Skin epidermis (tissue), 12 donors: ENCODE results near the gene CD79B.
A peak's percentile ranks its signal among the peaks of the same experiment; 100 is the strongest.

Source experiments
- H3K27ac ChIP-seq, 21 experiments: fragments of 200-600 bp; sonication (generic) in 11 of 21; one replicate each; pipeline ENCODE4 v1.5.0; 2020; ENCODE audit warnings: mild to moderate bottlenecking in 3 of 21, inconsistent platforms in 2 of 21, moderate library complexity in 2 of 21
- H3K4me3 ChIP-seq, 7 experiments: fragments of 200-600 bp; sonication (generic) in 2 of 7; one replicate each; pipeline ENCODE4 v1.5.0; 2020; ENCODE audit warnings: inconsistent platforms in 2 of 7, mild to moderate bottlenecking in 2 of 7, moderate library complexity in 1 of 7

The CD79B gene

DNA sequence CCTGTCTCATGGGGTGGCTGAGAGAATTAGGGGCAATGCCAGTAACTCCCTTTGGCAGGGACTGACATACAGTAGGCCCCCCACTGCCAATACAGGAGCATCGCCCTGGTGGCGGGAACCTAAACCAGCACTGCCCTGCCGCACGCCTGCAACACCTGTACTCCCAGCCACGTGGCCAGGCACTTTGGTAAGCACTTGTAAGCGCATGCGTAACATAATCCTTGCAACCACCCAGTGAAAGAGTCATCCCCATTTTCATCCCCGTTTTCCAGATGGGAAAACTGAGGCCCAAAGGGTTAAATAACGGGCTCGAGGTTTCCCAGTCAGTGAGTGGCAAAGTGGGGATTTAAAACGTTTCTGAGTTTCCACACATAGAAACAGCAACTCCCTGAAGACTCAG, 23.1 kb upstream of the CD79B start:
- Histone ChIP-seq H3K27ac (no peak overlapping the region), H3K4me3 (no peak overlapping the region)

DNA sequence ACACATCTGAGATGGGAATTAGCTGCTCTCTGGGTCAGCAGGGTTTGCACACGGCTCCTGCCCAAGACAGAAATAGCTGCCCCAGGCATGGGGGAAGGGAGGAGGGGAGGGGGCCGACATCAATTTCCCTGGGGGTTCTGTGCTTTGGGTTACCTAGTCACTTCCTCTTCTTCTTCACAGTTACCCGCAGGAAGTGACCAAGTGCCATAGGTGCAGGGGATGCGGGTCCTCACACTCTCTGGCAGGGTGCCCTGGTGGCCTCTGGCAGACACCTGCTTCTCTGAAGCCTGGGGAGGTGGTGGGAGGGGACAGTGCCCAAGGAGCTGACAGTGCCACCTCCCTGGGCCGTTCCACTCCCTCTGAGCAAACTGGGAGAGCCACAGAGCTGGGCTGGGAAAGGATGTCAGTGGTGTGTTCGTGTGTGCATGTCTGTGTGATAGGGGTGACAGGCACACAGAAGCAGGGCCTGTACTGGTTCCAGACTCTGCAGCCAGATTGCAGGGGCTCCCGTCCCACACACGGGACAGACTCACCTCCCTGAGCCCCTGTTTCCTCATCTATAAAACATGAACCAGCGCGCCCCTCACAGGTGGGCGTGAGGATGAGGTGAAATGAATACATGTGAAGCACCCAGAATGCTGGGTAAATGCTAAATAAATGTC, 22.4 kb upstream of the CD79B start:
- Histone ChIP-seq H3K4me3 (no peak overlapping the region), H3K27ac (no peak overlapping the region)

DNA sequence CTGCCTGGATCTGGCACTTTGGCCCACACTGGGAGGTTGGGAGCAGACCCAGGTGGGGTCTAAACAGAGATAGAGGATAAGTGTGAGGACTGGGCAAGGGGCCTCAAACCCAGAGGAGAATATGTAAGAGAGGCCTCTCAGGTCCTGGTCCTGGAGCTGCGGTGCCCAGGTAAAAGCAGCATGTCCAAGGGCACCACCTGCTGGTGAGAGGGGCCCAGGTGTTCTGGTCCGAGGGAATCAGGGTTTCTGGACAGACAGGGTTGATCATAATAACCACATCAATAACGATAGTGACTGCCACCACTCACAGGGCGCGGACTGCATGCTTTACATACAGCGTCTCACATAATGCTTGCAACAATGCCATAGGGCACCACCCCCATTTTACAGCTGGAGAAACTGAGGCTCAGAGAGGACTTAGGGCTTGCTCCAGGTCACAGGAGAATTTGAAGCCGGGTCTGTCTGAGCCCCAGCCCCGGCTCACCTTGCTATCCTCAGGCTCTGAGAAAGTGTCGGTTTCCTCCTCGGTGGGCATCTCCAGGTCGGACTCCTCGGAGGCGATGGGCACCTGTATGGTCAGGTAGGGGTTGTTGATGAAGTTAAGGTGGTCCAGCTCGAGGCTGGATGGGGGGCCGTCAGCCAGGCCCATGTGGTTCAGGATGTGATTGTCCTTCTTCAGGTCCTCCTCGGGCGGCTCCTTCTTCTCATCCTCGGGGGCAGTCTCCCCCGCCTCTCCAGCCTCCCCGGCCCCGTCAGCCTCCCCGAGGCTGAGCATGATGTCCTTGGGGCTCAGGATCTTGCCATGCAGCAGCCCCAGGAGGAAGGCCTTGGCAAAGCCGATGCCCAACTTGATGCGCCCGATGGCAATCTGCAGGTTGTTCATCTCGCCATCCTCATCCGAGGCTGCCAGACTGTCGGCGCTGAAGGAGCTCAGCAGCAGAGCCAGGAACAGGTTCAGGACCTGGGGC, 19.1 kb upstream of the CD79B start:
- H3K27ac ChIP-seq = no peak overlapping the region

GRCh38 chr17:63949576-63950250, 17.6 kb upstream of the CD79B start:
- Histone ChIP-seq H3K27ac (no peak overlapping the region), H3K4me3 (no peak overlapping the region)

More for the DNA sequence above, 19.1 kb upstream of the CD79B start:
- H3K4me3 ChIP-seq = no peak overlapping the region

- Histone ChIP-seq H3K27ac (no peak overlapping the region), H3K4me3 (no peak overlapping the region)
Measured at GRCh38 chr17:63948521-63948920, 16.4 kb upstream of the CD79B start.

DNA sequence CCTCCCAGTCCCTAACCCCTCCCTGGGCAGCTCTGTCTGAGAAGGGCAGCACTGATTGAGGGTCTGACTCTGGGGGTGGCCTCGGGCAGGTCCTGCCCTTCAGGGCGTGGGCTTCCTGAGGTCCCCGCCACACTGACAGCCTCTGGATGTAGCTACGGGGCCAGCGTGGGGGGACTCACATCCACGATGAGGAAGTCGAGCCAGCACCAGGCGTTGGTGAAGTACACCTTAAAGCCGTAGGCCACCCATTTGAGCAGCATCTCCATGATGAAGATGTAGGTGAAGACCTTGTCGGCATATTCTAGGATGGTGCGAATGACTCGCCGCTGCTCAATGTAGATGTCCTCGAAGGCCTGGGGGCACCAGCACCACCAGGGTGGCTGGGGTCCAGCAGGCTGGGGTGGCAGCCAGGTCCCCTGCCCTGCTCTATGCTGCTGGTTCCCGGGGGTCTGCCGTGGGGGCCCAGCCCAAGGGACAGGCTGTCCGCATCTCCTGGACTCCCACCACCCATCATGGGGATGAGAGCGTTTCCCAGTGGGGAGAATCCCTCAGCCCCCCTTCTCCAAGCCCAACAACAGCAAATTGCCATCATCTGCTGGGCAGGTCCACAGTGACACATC, 15.7 kb upstream of the CD79B start:
- no peak overlapping the region for H3K4me3 ChIP-seq
- H3K27ac ChIP-seq = no peak overlapping the region

GRCh38 chr17:63946440-63947363, 14.6 kb upstream of the CD79B start:
- Histone ChIP-seq H3K4me3 (no peak overlapping the region), H3K27ac (peak overlapping the region in 2 of 21 experiments; percentile 4 to 65)

- Histone ChIP-seq H3K27ac (peak overlapping the region in 2 of 21 experiments; percentile 4 to 65), H3K4me3 (no peak overlapping the region)
Measured at GRCh38 chr17:63945784-63946439, 13.8 kb upstream of the CD79B start.

DNA sequence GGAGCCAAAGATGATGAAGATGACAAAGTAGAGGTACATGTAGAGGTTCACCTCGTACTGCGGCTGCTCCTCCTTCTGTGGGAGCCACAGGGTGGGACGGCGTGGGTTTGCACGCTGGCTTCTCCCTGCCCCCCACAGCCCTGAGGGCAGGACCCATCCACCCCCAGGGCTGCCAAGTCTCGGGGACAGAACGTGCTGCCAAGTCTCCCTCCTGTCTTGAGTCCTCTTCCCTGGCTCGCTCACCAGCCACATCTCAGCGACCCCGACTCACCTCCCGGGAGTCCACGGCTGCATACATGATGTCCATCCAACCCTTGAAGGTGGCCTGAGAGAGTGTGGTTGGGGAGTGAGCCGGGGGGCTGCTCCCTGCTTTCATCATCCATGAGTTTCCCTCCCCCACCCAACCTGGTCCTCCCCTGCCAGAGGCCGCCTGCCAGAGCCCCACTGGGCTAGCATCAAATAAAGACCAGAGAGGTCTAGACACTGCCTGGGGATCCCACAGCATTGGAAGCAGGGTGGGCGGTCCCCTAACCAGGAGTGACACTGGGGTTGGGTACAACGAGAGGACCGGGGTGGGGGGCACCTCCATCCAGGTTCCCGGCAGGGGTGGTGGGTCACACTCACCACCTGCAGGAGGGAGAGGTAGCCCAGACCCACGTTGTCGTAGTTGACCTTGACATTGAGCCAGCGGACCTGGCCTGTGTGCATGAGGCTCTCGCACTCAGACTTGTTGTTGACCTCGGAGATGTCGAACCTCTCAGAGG, 12.8 kb upstream of the CD79B start:
- H3K27ac ChIP-seq = peak overlapping the region in 1 of 21 experiments; percentile 65
- no peak overlapping the region for H3K4me3 ChIP-seq

DNA sequence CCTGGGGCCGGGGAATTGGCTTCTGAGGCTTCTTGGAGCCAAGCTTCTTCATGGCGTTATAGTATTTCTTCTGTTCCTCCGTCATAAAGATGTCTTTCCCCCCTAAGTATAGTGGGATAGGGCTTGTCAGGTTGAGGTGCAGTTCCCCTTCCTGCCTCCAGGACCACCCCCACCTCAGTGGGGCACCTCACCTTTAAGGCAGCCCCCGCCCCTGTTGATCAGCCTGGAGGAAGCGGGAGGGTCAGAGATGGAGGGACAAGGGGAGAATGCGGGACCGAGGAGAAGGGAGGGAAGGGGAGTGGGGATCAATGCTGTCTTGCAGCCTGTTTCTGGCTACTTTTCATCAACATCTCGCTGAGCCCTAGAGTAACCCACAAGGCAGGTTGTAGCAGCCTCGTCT, 11.6 kb upstream of the CD79B start:
- Histone ChIP-seq H3K4me3 (no peak overlapping the region), H3K27ac (no peak overlapping the region)

- H3K4me3 ChIP-seq = no peak overlapping the region
- no peak overlapping the region for H3K27ac ChIP-seq
Measured at GRCh38 chr17:63942309-63942985, 10.3 kb upstream of the CD79B start.

DNA sequence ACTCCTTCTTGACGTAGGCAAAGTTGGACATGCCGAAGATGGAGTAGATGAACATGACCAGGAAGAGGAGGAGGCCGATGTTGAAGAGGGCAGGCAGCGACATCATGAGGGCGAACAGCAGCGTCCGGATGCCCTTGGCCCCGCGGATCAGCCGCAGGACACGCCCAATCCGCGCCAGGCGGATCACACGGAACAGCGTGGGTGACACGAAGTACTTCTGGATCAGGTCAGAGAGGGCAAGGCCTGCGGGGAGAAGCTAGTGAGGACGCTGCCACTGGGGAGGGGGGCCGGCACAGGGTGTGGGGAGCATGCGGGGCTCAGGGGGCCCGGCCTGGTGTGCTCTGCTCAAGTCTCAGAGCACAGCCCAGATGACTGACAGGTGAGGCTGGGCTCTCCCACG, 9.6 kb upstream of the CD79B start:
- Histone ChIP-seq H3K27ac (no peak overlapping the region), H3K4me3 (no peak overlapping the region)

DNA sequence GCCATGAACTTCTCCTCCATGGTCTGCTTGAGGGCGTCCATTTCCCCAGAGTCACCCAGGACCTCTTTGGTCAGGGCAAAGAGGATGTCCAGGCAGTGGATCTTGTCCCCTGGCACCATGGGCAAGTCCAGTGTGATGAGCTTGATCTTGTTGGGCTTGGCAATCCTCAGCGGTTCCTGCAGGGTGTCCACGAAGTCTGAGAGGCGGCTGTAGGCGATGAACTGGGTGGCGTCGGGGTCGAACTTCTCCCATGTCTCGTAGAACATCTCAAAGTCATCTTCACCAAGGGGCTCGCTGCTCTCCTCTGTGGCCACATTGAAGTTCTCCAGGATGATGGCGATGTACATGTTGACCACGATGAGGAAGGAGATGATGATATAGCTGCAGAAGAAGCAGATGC, 9.0 kb upstream of the CD79B start:
- no peak overlapping the region for H3K4me3 ChIP-seq
- H3K27ac ChIP-seq = no peak overlapping the region

GRCh38 chr17:63940584-63940983, 8.5 kb upstream of the CD79B start:
- no peak overlapping the region for H3K4me3 ChIP-seq
- H3K27ac ChIP-seq = no peak overlapping the region

GRCh38 chr17:63939884-63940283, 7.8 kb upstream of the CD79B start:
- no peak overlapping the region for H3K4me3 ChIP-seq
- no peak overlapping the region for H3K27ac ChIP-seq

- no peak overlapping the region for H3K27ac ChIP-seq
Measured at GRCh38 chr17:63939401-63939800, 7.3 kb upstream of the CD79B start.

DNA sequence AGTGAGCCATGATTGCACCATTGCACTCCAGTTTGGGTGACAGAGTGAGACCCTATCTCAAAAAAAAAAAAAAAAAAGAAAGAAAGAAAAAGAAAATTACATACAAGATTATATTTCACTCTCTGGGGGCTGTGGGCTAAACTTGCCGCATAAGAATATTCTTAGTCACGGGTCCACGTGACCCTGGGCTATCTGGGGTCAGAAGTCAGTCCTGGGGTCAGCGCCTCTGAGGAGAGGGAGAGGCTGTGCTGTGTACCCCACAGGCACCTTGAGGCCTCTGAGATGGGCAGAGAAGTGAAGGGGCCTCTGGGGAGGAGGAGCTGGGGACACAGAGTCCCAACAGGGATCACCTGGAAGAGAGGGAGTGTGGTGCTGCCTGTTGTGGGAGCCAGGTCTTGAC, 5.8 kb upstream of the CD79B start:
- Histone ChIP-seq H3K4me3 (no peak overlapping the region), H3K27ac (no peak overlapping the region)

More at GRCh38 chr17:63939401-63939800, 7.3 kb upstream of the CD79B start:
- no peak overlapping the region for H3K4me3 ChIP-seq
